Activated CD8-positive, alpha-beta memory T cell treated with anti-CD3 and anti-CD28 coated beads for 24 hours (primary cell): ENCODE measurements around the gene VAMP1.
"Not testable (repeated sequence)": the region's sequence is repeated elsewhere in the genome, so short reads cannot be mapped to it uniquely, and the experiment has no call there.

Source experiments
- DNase-seq: peaks from one replicate; pipeline ENCODE4 v3.0.0-alpha.2; 2020

Gene VAMP1

GRCh38 chr12:6470375-6471163 is at the start of gene VAMP1:
VAMP1 (minus strand) TSS chr12:6470677; CDS start chr12:6470531, 146 bp downstream.
- peak; percentile 99 for DNase-seq

- no peak for DNase-seq
Observed at GRCh38 chr12:6520186-6520585, 49.7 kb upstream of the VAMP1 start.

- DNase-seq = no peak
Observed at GRCh38 chr12:6508087-6508486, 37.6 kb upstream of the VAMP1 start.

GRCh38 chr12:6507102-6507998 is 36.9 kb upstream of the VAMP1 start:
- no peak for DNase-seq

GRCh38 chr12:6500466-6500865 is 30.0 kb upstream of the VAMP1 start:
- no peak for DNase-seq

- not testable (repeated sequence) for DNase-seq
Observed at GRCh38 chr12:6497291-6497690, 26.8 kb upstream of the VAMP1 start.

- no peak for DNase-seq
Observed at GRCh38 chr12:6494968-6495367, 24.5 kb upstream of the VAMP1 start.

GRCh38 chr12:6494258-6494743 is 23.8 kb upstream of the VAMP1 start:
- DNase-seq = no peak

- DNase-seq = peak; percentile 95
Observed at GRCh38 chr12:6493497-6494257, 23.2 kb upstream of the VAMP1 start, which contains the start of gene NCAPD2. NCAPD2 (plus strand) TSS chr12:6494102; CDS start chr12:6495099, 997 bp downstream.

- peak; percentile 97 for DNase-seq
Observed at GRCh38 chr12:6492838-6493496, 22.5 kb upstream of the VAMP1 start, which contains the start of gene MRPL51. MRPL51 (minus strand) TSS chr12:6493262; CDS start chr12:6493136, 126 bp downstream.

GRCh38 chr12:6490673-6491072 is 20.2 kb upstream of the VAMP1 start:
- DNase-seq = not testable (repeated sequence)

- DNase-seq = no peak
Observed at GRCh38 chr12:6489449-6489848, 19.0 kb upstream of the VAMP1 start.

- no peak for DNase-seq
Observed at GRCh38 chr12:6488240-6488639, 17.8 kb upstream of the VAMP1 start.

- no peak for DNase-seq
Observed at GRCh38 chr12:6478416-6478815, 7.9 kb upstream of the VAMP1 start.

- not testable (repeated sequence) for DNase-seq
Observed at GRCh38 chr12:6477601-6478377, 7.3 kb upstream of the VAMP1 start.

- DNase-seq = no peak
Observed at GRCh38 chr12:6476489-6476888, 6.0 kb upstream of the VAMP1 start.

GRCh38 chr12:6475233-6475975 is 4.9 kb upstream of the VAMP1 start:
- DNase-seq = not testable (repeated sequence)

GRCh38 chr12:6472491-6472890 is 2.0 kb upstream of the VAMP1 start:
- DNase-seq = no peak

GRCh38 chr12:6471989-6472360 is 1.5 kb upstream of the VAMP1 start:
- no peak for DNase-seq

- no peak for DNase-seq
Observed at GRCh38 chr12:6469609-6470374, 685 bp downstream of the VAMP1 start.
